ENCODE data around the gene PXDC1.
"Not testable (repeated sequence)": the region's sequence is repeated elsewhere in the genome, so short reads cannot be mapped to it uniquely, and the experiment has no call there.

DNA sequence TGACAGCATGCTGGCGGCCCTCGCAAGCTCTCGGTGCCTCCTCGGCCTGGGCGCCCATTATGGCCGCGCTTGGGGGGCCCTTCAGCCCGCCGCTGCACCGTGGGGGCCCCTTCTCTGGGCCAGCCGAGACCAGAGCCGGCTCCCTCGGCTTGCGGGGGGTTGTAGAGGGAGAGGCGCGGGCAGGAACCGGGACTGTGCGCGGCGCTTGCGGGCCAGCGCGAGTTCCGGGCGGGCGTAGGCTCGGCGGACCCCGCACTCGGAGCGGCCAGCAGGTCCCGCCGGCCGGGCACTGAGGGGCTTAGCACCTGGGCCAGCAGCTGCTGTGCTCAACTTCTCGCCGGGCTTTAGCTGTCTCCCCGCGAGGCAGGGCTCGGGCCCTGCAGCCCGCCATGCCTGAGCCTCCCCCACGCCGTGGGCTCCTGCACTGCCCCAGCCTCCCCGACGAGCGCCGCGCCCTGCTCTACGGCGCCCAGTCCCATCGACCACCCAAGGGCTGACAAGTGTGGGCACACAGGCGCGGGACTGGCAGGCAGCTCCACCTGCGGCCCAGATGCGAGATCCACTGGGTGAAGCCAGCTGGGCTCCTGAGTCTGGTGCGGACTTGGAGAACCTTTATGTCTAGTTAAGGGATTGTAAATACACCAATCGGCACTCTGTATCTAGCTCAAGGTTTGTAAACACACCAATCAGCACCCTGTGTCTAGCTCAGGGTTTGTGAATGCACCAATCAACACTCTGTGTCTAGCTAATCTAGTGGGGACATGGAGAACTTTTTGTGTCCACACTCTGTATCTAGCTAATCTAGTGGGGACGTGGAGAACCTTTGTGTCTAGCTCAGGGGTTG is 6.7 kb upstream of the PXDC1 start:
- TF ChIP-seq, protein P1, sequence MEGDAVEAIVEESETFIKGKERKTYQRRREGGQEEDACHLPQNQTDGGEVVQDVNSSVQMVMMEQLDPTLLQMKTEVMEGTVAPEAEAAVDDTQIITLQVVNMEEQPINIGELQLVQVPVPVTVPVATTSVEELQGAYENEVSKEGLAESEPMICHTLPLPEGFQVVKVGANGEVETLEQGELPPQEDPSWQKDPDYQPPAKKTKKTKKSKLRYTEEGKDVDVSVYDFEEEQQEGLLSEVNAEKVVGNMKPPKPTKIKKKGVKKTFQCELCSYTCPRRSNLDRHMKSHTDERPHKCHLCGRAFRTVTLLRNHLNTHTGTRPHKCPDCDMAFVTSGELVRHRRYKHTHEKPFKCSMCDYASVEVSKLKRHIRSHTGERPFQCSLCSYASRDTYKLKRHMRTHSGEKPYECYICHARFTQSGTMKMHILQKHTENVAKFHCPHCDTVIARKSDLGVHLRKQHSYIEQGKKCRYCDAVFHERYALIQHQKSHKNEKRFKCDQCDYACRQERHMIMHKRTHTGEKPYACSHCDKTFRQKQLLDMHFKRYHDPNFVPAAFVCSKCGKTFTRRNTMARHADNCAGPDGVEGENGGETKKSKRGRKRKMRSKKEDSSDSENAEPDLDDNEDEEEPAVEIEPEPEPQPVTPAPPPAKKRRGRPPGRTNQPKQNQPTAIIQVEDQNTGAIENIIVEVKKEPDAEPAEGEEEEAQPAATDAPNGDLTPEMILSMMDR (IDR thresholded peaks at IDR 0.05): not testable (repeated sequence)
- not testable (repeated sequence) for TF ChIP-seq POLR2A (IDR thresholded peaks at IDR 0.05)
